Endothelial cell of umbilical vein (primary cell): Measurements from ENCODE around the gene PKHD1. TPM values are rescaled to one million over a fixed set of nuclear protein-coding genes. Genes with fewer than 3 reads are reported as not detected.

Source experiments
- BruUV-seq: library from RNA; stranded (reverse); fragments of 400-500 nt; replicated peaks from 2 replicates; lab custom pipeline; 2021; lab: Mats Ljungman, UMichigan
- CTCF ChIA-PET: fragments of 300-600, 350-600 bp; sonication (Branson Sonifier 250); formaldehyde crosslinking; loops from one replicate; lab custom pipeline; 2021; ENCODE audit warnings: antibody characterized with exemption, inconsistent platforms; lab: Charles Lee
- POLR2A ChIA-PET: fragments of 300-600, 350-600 bp; sonication (Branson Sonifier 250); formaldehyde crosslinking; loops from one replicate; lab custom pipeline; 2021; ENCODE audit warnings: antibody characterized with exemption, inconsistent platforms; lab: Charles Lee
- DNase-seq: peaks from one replicate; pipeline ENCODE4 v3.0.0-alpha.2; 2011; ENCODE audit warnings: low read depth, low spot score
- FAIRE-seq: peaks from 2 replicates; lab custom pipeline; 2011; peaks lifted over from hg19 to GRCh38; lab: Jason Lieb, UNC
- H2AFZ ChIP-seq: 2 replicates; pipeline ENCODE4 v1.6.0; 2012; ENCODE audit warnings: low read depth, low read length, control low read depth, inconsistent platforms
- H3K27ac ChIP-seq: 2 replicates; pipeline ENCODE4 v1.5.1; 2011; ENCODE audit warnings: low read depth, mild to moderate bottlenecking, control low read depth, low read length, moderate library complexity; ENCODE audit not compliant: insufficient read depth
- H3K27me3 ChIP-seq, 2 experiments: 2 replicates each; pipeline versions ENCODE4 v1.6.0 to v1.6.1; 2011; ENCODE audit warnings: low read length in 2 of 2, mixed read lengths in 1 of 2; ENCODE audit not compliant: control insufficient read depth in 2 of 2, insufficient read depth in 2 of 2
- H3K36me3 ChIP-seq, 2 experiments: 2 replicates in 1 of 2; 3 replicates in 1 of 2; pipeline ENCODE4 v1.5.1; 2011; ENCODE audit warnings: low read length in 2 of 2, mild to moderate bottlenecking in 1 of 2, moderate library complexity in 1 of 2; ENCODE audit not compliant: control insufficient read depth in 2 of 2, insufficient read depth in 2 of 2; ENCODE audit errors: extremely low read depth in 1 of 2
- H3K4me1 ChIP-seq: 3 replicates; pipeline ENCODE4 v1.5.1; 2011; ENCODE audit warnings: mild to moderate bottlenecking, low read length; ENCODE audit not compliant: control insufficient read depth, insufficient read depth; ENCODE audit errors: extremely low read depth
- H3K4me2 ChIP-seq: 2 replicates; pipeline ENCODE4 v1.6.1; 2011; ENCODE audit warnings: low read length, control low read depth, mixed read lengths; ENCODE audit not compliant: insufficient read depth
- H3K4me3 ChIP-seq, 3 experiments: fragments of 200-600 bp in 1 of 3; sonication (generic), shearing (Covaris generic) in 1 of 3; replicated peaks in 1 of 3; 2 replicates each; pipeline ENCODE4 v1.5.1; 2011 to 2016; ENCODE audit warnings: control low read depth in 3 of 3, low read length in 3 of 3, mild to moderate bottlenecking in 2 of 3, inconsistent platforms in 1 of 3, low read depth in 1 of 3, moderate library complexity in 1 of 3; ENCODE audit not compliant: insufficient read depth in 1 of 3
- H3K79me2 ChIP-seq: 2 replicates; pipeline ENCODE4 v1.6.0; 2012; ENCODE audit warnings: low read length, inconsistent platforms; ENCODE audit not compliant: control insufficient read depth, insufficient read depth
- H3K9ac ChIP-seq: replicated peaks from 2 replicates; pipeline ENCODE3; 2011; ENCODE audit warnings: low read length, control low read depth; ENCODE audit not compliant: insufficient read depth; ENCODE audit errors: extremely low read depth
- H3K9me1 ChIP-seq: replicated peaks from 3 replicates; pipeline ENCODE4 v1.6.0; 2011; ENCODE audit warnings: mild to moderate bottlenecking, low read length; ENCODE audit not compliant: control insufficient read depth, insufficient read depth; ENCODE audit errors: extremely low read depth
- H3K9me3 ChIP-seq: replicated peaks from 2 replicates; pipeline ENCODE4 v1.5.1; 2012; ENCODE audit warnings: low read length, inconsistent platforms; ENCODE audit not compliant: control insufficient read depth, insufficient read depth
- H4K20me1 ChIP-seq: replicated peaks from 2 replicates; pipeline ENCODE3; 2011; ENCODE audit warnings: mild to moderate bottlenecking, low read length; ENCODE audit not compliant: control insufficient read depth, insufficient read depth; ENCODE audit errors: extremely low read depth
- CTCF ChIP-seq, 2 donors: IDR thresholded peaks; 1 replicate in 1 of 2; 2 replicates in 1 of 2; pipeline ENCODE4 v1.5.1; 2011; ENCODE audit warnings: low read length in 2 of 2, mild to moderate bottlenecking in 2 of 2, moderate library complexity in 2 of 2, control low read depth in 1 of 2, inconsistent platforms in 1 of 2, low read depth in 1 of 2; ENCODE audit not compliant: insufficient read depth in 1 of 2; ENCODE audit errors: extremely low read depth in 1 of 2
- EZH2 ChIP-seq: IDR thresholded peaks from 2 replicates; pipeline ENCODE4 v1.6.1; 2012; ENCODE audit warnings: borderline replicate concordance, low read depth, mild to moderate bottlenecking, moderate library complexity, low read length, inconsistent platforms; ENCODE audit not compliant: severe bottlenecking
- FOS ChIP-seq: IDR thresholded peaks from 2 replicates; pipeline ENCODE4 v1.6.1; 2011; ENCODE audit warnings: mild to moderate bottlenecking, low read length, moderate library complexity, borderline replicate concordance; ENCODE audit not compliant: insufficient read depth
- GATA2 ChIP-seq: IDR thresholded peaks from 2 replicates; pipeline ENCODE4 v1.7.0; 2011; ENCODE audit warnings: low read depth, mild to moderate bottlenecking, moderate library complexity, mixed read lengths, low read length; ENCODE audit not compliant: insufficient read length, insufficient read depth
- JUN ChIP-seq: IDR thresholded peaks from 2 replicates; pipeline ENCODE4 v1.6.1; 2011; ENCODE audit warnings: borderline replicate concordance, low read depth; ENCODE audit not compliant: insufficient read length, insufficient read depth
- MYC ChIP-seq: IDR thresholded peaks from one replicate; pipeline ENCODE4 v1.6.1; 2011; ENCODE audit warnings: mild to moderate bottlenecking, low read depth, low read length
- POLR2A ChIP-seq: IDR thresholded peaks from 2 replicates; pipeline ENCODE4 v1.6.1; 2012; ENCODE audit warnings: low read depth, mild to moderate bottlenecking, control low read depth, low read length
- POLR2AphosphoS5 ChIP-seq: IDR thresholded peaks from 2 replicates; pipeline ENCODE4 v1.6.1; 2012; ENCODE audit warnings: low read depth, mild to moderate bottlenecking, control low read depth, low read length, moderate library complexity; ENCODE audit not compliant: insufficient read depth
- dilution Hi-C: fragments of 300-500 bp; cut with MboI; formaldehyde crosslinking; loops from one replicate; pipeline ENCODE4 v1.15.0; 2019; ENCODE audit warnings: low sequenced_read_pairs; ENCODE audit not compliant: extremely low pct_ligation_motif_present
- intact Hi-C: fragments of 100-400 bp; cut with micrococcal nuclease; formaldehyde crosslinking; loops from one replicate; pipeline ENCODE4 v1.10.0; 2022
- polyA plus RNA-seq, 4 experiments: library from polyadenylated mRNA; depleted of rRNA in 3 of 4; stranded (reverse) in 3 of 4; unstranded in 1 of 4; fragments of >200 nt; gene quantifications; 2 replicates each; pipeline versions ENCODE4 v1.2.1 to v1.2.3, GENCODE V29; 2011 to 2012; ENCODE audit warnings: missing spikeins in 1 of 4
- total RNA-seq: library from RNA; stranded (reverse); gene quantifications from 2 replicates; pipeline ENCODE4 v1.2.3, GENCODE V29; 2021
- TF ChIP-seq, protein P1 (sequence below): IDR thresholded peaks from 2 replicates; pipeline ENCODE4 v1.6.1; 2011; ENCODE audit not compliant: insufficient read depth, insufficient read length

Gene PKHD1
- total and polyA plus RNA-seq, 2 donors (not counting 3 experiments of a cell fraction or from before 2014, with no cell fraction given), result not detected

GRCh38 chr6:51619042-51619799 lies 468.2 kb downstream of the PKHD1 start:
- Histone ChIP-seq H3K27ac (no peak overlapping the region), H3K4me3 (no peak overlapping the region), H2AFZ (no peak overlapping the region), H3K9me3 (no peaks in the 10 kb centered on the region), H3K4me1 (no peaks in the 10 kb centered on the region), H3K9ac (no peak overlapping the region), H3K36me3 (no peaks in the 10 kb centered on the region), H3K79me2 (no peaks in the 10 kb centered on the region), H3K27me3 (no peaks in the 10 kb centered on the region), H4K20me1 (no peaks in the 10 kb centered on the region), H3K4me2 (no peak overlapping the region), H3K9me1 (no peaks in the 10 kb centered on the region)
- FAIRE-seq (no peak), DNase-seq (no peak)
- POLR2A ChIA-PET, result no interaction called here
- no TSS peak for BruUV-seq
- dilution Hi-C loops, result no loop called here
- CTCF ChIA-PET, result no interaction called here
- intact Hi-C loops, result no loop called here
- TF ChIP-seq EZH2 (no peak), GATA2 (no peak), CTCF (IDR thresholded peaks at IDR 0.05; ENCODE audit: extremely low read depth in 1 of 2, insufficient read depth in 1 of 2, low read depth in 1 of 2, low read length in 2 of 2) (no peak), POLR2A (no peak), POLR2AphosphoS5 (no peak), FOS (no peak), MYC (no peak), JUN (no peak)
- TF ChIP-seq, protein P1, sequence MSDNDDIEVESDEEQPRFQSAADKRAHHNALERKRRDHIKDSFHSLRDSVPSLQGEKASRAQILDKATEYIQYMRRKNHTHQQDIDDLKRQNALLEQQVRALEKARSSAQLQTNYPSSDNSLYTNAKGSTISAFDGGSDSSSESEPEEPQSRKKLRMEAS, result no peak
